GM19099 (cell line): ENCODE measurements around the gene BASP1.

ENCODE experiments used
- POLR2A ChIP-seq: IDR thresholded peaks from 3 replicates; pipeline ENCODE4 v1.6.1; 2011; ENCODE audit warnings: low read depth; ENCODE audit not compliant: insufficient read length; ENCODE audit errors: extremely low read depth

Gene BASP1

DNA sequence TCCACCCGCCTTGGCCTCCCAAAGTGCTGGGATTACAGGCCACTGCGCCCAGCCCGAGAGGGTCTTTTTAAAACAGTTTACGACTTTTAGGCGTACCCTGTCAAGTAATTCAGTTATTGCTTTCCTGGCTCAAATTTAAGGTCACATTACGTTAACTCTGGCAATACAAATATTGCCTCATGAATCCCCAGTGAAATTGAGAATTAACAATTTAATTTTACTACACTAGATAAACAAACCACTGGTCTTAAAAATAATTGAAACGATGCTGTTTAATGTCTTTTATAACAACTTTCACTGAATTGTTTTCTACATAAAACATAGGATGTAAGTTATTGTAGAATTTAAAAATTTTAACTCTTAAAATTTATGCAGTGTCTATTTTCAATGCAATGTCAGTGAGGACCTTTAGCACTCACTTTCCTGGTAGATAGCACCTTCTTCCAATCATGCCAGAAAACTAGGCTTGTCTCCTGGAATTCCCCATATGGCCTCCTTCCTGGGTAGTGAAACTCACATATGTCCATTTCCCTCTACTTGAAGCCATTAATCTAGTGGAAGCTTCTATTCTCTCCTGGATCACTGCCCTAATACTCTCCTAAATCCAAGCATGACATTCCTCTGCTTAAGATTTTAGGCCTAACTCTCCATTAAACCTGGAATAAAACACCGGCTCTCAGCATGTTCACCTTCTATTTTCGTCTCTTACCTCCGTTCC is 13.5 kb downstream of the BASP1 start:
- TF ChIP-seq POLR2A, result no peak

DNA sequence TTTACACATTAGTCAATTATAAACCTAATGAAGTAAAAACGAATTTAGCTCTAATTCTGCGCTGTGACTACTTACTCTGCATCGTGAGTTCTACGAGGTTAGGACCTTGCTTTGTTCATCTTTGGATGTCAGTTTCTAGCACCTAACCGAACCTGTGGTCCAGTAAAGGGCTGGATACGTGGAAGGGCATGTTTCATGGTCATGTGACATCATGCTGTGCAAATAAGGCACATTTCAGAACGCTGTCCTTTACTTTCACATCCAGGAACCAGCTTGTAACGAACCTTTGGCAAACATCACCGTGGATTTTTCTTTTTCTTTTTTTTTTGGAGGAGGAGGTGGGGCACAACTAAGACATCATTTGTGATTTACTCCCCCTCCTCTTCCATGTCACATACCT is 15.0 kb downstream of the BASP1 start:
- no peak for TF ChIP-seq POLR2A

DNA sequence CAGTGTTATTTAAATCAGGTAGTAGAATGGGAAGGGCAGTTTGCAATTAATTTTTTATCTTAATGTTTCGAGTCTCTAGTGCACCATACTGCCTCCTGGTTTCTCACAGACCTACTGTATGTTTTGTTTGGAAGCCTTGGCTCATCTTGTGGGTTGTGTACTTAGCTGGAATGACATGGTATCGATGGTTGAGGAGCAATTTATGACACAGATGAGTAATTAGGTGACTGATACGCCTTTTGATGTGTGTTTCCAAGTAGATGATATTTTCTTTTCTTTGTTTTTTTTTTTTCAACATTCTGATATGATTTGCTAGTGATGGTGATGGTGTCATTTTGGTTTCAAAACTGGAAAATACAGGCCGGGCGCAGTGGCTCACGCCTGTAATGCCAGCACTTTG is 16.1 kb downstream of the BASP1 start:
- no peak for TF ChIP-seq POLR2A

DNA sequence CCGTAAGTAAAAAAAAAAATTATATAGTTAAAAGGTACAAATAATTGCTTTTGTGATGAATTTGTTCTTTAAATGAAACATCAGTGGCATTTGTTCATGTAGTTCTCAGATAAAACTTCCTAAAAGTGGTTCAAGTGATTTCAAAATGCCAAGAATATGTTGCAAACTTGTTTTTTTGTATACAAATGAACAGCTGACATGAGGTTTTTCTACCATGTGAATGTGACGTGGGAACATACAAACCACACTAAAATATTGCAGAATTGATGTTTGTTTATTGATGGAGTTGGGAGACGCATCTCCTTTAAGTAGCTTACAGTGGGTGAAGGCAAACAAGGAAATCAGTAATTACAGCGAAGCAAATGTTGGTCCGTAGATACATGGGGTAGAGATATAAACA is 16.9 kb downstream of the BASP1 start:
- TF ChIP-seq POLR2A, result no peak

DNA sequence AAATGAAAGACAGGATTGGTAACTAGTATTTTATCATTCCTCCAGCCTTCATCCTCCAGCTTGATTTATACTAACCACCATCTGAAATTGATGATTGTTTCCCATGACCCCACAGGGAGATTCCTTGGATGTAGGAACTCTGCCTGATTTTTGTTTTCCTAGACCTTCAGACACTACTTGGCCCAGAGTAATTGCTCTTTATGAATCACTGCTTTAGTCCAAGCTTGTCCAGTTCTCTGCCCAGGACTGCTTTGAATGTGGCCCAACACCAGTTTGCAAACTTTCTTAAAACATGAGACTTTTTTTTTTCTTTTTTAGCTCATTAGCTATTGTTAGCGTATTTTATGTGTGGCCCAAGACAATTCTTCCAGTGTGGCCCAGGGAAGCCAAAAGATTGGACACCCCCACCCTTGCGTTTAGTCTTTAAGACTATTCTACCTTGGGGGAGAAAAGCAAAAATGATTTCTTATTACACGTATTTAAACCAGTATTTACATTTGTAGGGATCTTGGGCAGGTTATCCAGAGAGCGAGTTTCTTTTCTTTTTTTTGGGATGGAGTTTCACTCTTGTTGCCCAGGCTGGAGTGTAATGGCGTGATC is 18.4 kb downstream of the BASP1 start:
- TF ChIP-seq POLR2A, result no peak

DNA sequence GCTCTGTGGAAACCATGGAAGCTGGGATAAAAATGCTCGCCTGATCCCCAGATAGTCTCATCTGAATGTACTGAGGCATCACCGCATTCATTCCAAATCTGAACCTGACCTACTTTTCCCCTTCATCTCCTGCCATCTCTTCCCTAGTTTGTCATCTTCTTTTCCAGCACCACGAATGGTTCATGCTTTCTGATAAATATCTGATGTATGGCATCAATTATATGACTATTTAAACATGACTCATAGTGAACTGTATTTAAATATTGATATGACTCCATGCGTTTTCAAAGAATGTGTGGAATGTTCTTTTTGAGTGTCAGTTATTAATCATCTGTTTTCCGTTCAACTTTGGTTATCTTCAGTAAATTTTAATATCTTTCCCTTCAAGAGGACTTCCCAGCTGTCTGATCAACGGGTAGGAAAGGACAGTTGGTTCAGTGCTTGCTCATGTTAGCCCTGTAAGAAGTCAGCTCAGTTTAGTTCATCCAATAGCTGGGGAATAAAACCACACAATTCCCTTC is 21.1 kb downstream of the BASP1 start:
- no peak for TF ChIP-seq POLR2A

DNA sequence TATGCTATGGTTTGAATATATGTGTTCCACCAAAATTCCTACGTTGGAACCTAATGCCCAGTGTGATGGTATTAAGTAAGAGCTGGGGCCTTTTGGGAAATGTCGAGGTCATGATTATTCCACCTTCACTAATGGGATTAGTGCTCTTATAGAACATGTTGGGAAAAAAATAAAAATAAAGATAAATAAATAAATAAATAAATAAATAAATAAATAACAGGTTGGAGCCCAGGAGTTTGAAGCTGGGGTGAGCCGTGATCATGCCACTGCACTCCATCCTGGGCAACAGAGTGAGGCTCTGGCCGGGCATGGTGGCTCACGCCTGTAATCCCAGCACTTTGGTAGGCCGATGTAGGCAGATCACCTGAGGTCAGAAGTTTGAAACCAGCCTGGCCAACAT is 22.5 kb downstream of the BASP1 start:
- TF ChIP-seq POLR2A, result no peak

DNA sequence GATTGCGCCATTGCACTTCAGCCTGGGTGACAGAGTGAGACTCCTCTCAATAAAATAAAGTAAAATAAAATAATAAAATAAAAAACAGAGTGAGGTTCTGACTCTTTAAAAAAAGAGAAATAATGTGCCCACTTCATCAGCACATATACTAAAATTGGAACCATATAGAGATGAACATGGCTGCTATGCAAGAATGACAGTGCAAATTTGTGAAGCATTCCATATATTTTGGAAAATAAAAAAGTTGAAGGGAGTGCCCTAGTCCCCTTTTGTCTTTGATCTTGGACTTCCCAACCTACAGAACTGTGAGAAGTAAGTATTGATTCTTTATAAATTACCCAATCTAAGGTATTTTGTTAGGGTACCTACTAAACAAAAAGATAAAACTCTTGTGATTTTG is 23.1 kb downstream of the BASP1 start:
- TF ChIP-seq POLR2A, result no peak

DNA sequence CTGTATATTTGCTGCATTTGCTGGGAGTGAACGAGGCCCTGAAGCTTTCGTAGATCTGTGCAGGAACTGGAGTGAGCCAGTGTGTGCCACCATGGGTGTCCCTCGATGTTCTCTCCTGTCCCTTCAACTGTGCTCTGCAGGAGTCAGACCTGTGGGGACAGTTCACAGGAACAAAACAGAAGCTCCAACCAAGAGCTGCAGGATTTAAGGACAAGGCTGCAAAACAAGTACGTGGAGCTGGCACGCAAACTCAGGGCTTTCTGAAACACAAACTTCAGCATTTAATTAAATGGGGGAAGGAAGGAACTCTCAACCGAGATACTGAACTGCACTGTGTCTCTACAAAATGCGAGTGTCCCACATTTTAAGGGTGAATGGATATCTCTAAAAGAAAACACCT is 24.2 kb downstream of the BASP1 start:
- TF ChIP-seq POLR2A, result no peak

DNA sequence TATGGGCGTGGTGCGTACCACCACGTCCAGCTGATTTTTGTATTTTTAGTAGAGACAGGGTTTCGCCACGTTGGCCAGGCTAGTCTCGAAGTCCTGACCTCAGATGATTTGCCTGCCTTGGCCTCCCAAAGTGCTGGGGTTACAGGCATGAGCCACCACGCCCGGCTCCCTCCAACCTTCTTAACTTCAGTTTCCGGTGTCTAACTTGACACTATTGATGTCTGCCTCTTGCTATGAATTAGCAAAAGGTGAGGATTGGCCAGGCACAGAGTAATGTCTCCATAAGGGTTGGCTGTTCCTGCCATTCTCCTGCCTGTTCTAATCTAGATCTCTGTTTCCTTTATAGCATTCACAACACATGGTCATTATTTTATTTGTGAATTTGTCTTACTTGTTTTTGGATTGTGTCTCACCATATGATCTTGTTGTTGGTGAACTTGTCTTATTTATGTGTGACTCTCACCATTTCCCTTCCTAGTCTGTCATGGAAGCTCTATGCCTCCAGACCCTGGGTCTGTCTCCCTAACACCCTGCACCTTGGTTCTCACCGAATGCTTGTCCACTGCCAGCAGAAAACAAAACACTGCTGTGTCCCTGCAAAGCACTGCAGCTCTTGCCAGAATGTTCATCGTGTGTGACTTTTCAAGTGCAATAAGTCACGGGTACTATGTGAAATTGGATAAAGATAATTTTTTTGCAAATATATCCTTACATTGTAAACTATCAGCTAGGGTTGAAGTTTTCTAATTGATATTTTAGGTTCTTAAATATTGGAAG is 26.0 kb downstream of the BASP1 start:
- no peak for TF ChIP-seq POLR2A

DNA sequence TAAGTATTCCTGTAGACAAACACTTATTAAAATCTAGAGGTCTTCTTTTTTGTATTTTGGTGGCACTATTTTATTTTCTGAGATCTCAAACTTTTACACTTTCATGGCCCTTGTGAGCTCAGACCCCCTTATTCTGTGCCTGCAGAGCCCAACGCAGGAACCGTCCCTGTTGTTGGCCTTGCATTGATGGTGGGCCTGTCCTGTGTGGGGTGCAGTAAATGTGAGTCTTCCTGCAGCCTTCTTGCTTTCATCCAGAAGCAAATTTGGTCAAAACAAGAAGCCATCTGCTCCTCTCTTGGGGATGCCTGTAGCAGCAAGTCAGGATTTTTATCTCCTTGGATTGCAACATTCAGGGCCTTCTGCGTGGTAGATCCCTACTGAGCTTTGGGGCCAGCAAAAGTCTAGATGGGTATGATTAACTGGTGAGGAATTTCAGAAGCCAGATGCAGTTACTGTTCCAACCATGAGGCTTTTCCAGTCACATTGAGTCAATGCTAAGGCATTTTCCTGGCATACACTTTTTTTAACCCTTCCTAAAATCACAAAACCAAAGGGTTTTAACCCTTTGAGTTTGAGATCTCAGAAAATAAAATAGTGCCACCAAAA is 31.7 kb downstream of the BASP1 start:
- no peak for TF ChIP-seq POLR2A

DNA sequence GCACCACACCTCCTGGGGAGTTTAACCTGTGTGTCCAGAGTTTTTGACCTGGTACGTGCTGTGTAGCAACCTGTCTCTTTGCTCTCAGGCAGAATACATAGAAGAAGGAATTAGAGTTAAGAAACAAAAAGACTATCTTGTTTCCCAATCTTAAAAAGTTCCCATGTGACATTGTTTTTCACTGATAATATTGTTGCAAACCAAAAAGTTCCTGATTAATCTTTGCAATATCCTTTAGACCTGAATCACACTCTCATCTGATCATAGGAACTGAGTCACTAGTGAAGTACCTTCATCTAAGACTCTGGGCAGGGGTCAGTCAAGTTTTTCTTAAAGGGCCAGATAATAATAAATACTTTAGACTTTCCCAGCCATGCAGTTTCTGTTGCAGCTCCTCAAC is 35.1 kb downstream of the BASP1 start:
- TF ChIP-seq POLR2A, result no peak

DNA sequence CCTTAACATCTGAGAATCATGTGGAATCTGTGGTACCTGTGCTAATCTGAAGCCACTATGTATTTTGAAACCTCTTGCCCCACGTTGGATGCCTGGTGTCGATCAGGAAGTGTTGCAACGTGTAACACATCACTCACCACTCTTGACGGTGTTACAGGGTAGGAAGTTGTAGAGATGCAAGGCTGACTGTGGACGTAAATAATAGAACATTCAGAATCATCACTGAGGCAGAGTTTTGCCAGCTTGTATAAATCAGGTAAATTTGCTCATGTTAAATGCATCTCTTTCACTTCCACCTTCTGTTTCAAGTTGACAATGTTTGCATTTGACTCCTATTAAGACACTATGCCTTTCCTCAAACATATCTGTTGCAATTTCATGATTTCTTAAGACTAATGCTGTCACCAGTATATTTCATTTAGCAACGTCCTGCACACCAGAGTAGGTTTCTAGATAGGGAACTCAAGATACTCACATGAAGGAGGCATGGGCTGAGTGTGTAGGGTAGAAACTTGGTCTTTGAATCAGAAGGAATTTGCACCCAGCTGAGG is 38.1 kb downstream of the BASP1 start:
- TF ChIP-seq POLR2A, result no peak

DNA sequence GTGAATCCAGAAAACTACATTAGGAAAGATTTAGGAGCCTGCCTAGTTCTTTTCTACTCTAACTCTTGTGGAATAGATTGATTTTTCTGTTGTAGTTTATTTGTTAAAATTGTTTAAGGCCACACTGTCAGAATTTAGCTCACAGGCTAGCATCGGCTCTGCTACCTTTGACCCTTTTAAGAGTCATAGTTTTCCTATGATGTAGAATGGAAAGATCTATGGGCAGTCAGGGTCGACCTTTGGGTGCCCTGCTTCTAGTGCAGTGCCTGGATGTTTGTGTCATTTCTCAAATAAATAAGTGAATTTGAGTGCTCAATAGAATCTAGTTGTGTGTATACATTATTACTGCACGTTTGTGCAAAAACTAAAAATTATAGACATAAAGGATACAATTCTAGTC is 38.7 kb downstream of the BASP1 start:
- no peak for TF ChIP-seq POLR2A

DNA sequence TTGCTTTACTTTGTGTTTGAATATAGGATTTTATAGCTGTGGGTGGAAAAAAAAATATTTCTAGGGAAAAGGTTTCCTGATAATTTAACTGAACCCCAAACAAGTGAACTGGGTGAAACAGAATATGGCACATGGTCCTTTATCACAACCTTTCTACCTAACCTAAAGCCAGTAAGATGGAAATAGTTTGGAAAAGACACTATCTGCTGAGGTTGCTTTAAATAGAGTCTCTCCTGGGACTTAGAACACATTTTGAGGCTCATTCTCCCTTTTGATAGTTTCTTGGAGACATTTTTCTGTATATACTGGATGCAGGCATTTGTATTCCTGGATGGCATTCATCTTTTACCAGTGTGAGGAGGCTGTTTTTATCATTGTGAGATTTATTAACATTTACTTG is 39.4 kb downstream of the BASP1 start:
- TF ChIP-seq POLR2A, result no peak
